NCI-H446 (cell line): ENCODE measurements around the gene PDCD5.

Experiments used
- DNase-seq, 2 experiments: peaks; one replicate each; lab custom pipeline; 2025; lab: John Stamatoyannopoulos, UW

Gene PDCD5

GRCh38 chr19:32631381-32631780, 50.4 kb downstream of the PDCD5 start:
- no peak for DNase-seq
